CD14-positive monocyte (primary cell): ENCODE results near the gene LCMT2. TPM values are rescaled to one million over a fixed set of nuclear protein-coding genes. Genes with fewer than 3 reads are reported as not detected.

Source experiments
- DNase-seq, 3 donors: peaks; one replicate each; pipeline ENCODE4 v3.0.0-alpha.2; 2011 to 2022
- H2AFZ ChIP-seq: 2 replicates; pipeline ENCODE4 v1.6.0; 2012; ENCODE audit warnings: mild to moderate bottlenecking, low read depth, low read length, inconsistent platforms; ENCODE audit not compliant: insufficient read depth, poor library complexity, severe bottlenecking
- H3K27ac ChIP-seq, 2 donors: 1 replicate in 1 of 2; 2 replicates in 1 of 2; pipeline ENCODE4 v1.5.1; 2012 to 2013; ENCODE audit warnings: low read length in 2 of 2, control low read depth in 1 of 2, inconsistent platforms in 1 of 2, low read depth in 1 of 2, mild to moderate bottlenecking in 1 of 2
- H3K27me3 ChIP-seq, 2 donors: one replicate each; pipeline versions ENCODE4 v1.6.0 to v1.6.1; 2011 to 2013; ENCODE audit warnings: low read length in 2 of 2; ENCODE audit not compliant: control insufficient read depth in 2 of 2, insufficient read depth in 2 of 2
- H3K36me3 ChIP-seq, 2 donors: replicated peaks in 1 of 2; 1 replicate in 1 of 2; 2 replicates in 1 of 2; pipeline versions ENCODE4 v1.5.1 to v1.6.1; 2012 to 2013; ENCODE audit warnings: low read length in 2 of 2, control low read depth in 1 of 2, inconsistent platforms in 1 of 2, mild to moderate bottlenecking in 1 of 2; ENCODE audit not compliant: insufficient read depth in 2 of 2, control insufficient read depth in 1 of 2
- H3K4me1 ChIP-seq, 2 donors: 1 replicate in 1 of 2; 2 replicates in 1 of 2; pipeline versions ENCODE4 v1.5.1 to v1.6.1; 2012 to 2013; ENCODE audit warnings: low read length in 2 of 2, control low read depth in 1 of 2, inconsistent platforms in 1 of 2, mild to moderate bottlenecking in 1 of 2, moderate library complexity in 1 of 2; ENCODE audit not compliant: insufficient read depth in 2 of 2, control insufficient read depth in 1 of 2
- H3K4me2 ChIP-seq: replicated peaks from 2 replicates; pipeline ENCODE3; 2012; ENCODE audit warnings: low read length, moderate library complexity, mild to moderate bottlenecking; ENCODE audit not compliant: poor library complexity, severe bottlenecking; ENCODE audit errors: extremely low read depth
- H3K4me3 ChIP-seq, 3 experiments: fragments of 200-600 bp in 1 of 3; sonication (generic) in 1 of 3; replicated peaks in 1 of 3; 1 replicate in 2 of 3; 2 replicates in 1 of 3; pipeline ENCODE4 v1.5.1; 2011 to 2013; ENCODE audit warnings: low read length in 3 of 3, mild to moderate bottlenecking in 3 of 3, control low read depth in 2 of 3, low read depth in 2 of 3, inconsistent platforms in 1 of 3, moderate library complexity in 1 of 3
- H3K79me2 ChIP-seq: 2 replicates; pipeline ENCODE4 v1.6.0; 2012; ENCODE audit warnings: mild to moderate bottlenecking, control low read depth, inconsistent platforms, low read length, moderate library complexity; ENCODE audit not compliant: insufficient read depth
- H3K9ac ChIP-seq: 2 replicates; pipeline ENCODE4 v1.6.0; 2017; ENCODE audit warnings: low read length, mild to moderate bottlenecking; ENCODE audit not compliant: insufficient read depth, poor library complexity, severe bottlenecking
- H3K9me3 ChIP-seq, 2 donors: replicated peaks in 1 of 2; 1 replicate in 1 of 2; 2 replicates in 1 of 2; pipeline versions ENCODE4 v1.5.1 to v1.6.1; 2012 to 2013; ENCODE audit warnings: low read length in 2 of 2, control low read depth in 1 of 2; ENCODE audit not compliant: control insufficient read depth in 1 of 2, insufficient read depth in 1 of 2
- H4K20me1 ChIP-seq: 2 replicates; pipeline ENCODE4 v1.6.0; 2012; ENCODE audit warnings: mild to moderate bottlenecking, low read length, control low read depth, moderate library complexity; ENCODE audit not compliant: insufficient read depth
- H3K27ac Mint-ChIP-seq, 7 donors: one replicate each; pipeline ENCODE4 v1.8.0; 2020; ENCODE audit warnings: mild to moderate bottlenecking in 7 of 7, mixed read lengths in 7 of 7, moderate library complexity in 6 of 7, inconsistent platforms in 2 of 7
- H3K27me3 Mint-ChIP-seq, 3 donors: one replicate each; pipeline ENCODE4 v1.8.0; 2021 to 2022; ENCODE audit warnings: low read depth in 3 of 3, mild to moderate bottlenecking in 3 of 3, mixed read lengths in 3 of 3, moderate library complexity in 3 of 3, inconsistent platforms in 1 of 3
- H3K36me3 Mint-ChIP-seq, 2 donors: one replicate each; pipeline ENCODE4 v1.8.0; 2020; ENCODE audit warnings: mixed read lengths in 2 of 2, inconsistent platforms in 1 of 2, mild to moderate bottlenecking in 1 of 2
- H3K4me1 Mint-ChIP-seq: one replicate; pipeline ENCODE4 v1.8.0; 2020; ENCODE audit warnings: mild to moderate bottlenecking, mixed read lengths
- H3K4me3 Mint-ChIP-seq, 2 donors: one replicate each; pipeline ENCODE4 v1.8.0; 2020; ENCODE audit warnings: mild to moderate bottlenecking in 2 of 2, mixed read lengths in 2 of 2, moderate library complexity in 1 of 2
- H3K9me3 Mint-ChIP-seq, 7 donors: one replicate each; pipeline ENCODE4 v1.8.0; 2020 to 2022; ENCODE audit warnings: mixed read lengths in 7 of 7, mild to moderate bottlenecking in 6 of 7, moderate library complexity in 6 of 7, inconsistent platforms in 2 of 7
- CTCF ChIP-seq: fragments of 200-600 bp; IDR thresholded peaks from one replicate; pipeline ENCODE4 v1.8.0; 2022; ENCODE audit warnings: antibody characterized with exemption, mild to moderate bottlenecking
- WGBS: methylation state at CpG from one replicate; pipeline ENCODE4 v1.1.5; 2013; ENCODE audit warnings: missing lambda C conversion rate; ENCODE audit not compliant: insufficient coverage; 5-methylcytosine and 5-hydroxymethylcytosine counted together
- intact Hi-C, 2 donors: fragments of 100-400 bp; cut with micrococcal nuclease; formaldehyde crosslinking; loops; one replicate each; pipeline versions ENCODE4 v1.15.0 to v1.15.1; 2023
- polyA plus RNA-seq, 3 donors: library from polyadenylated mRNA; depleted of rRNA in 1 of 3; unstranded in 2 of 3; stranded (reverse) in 1 of 3; fragments of 300-500 nt in 2 of 3; fragments of >200 nt in 1 of 3; fragmentation: Illumina TruSeq in 2 of 3; gene quantifications; 1 replicate in 2 of 3; 2 replicates in 1 of 3; pipeline ENCODE4 v1.2.3, GENCODE V29; 2012 to 2021

LCMT2 gene
- polyA plus RNA-seq, 3 donors: 0.78 to 1.6 (median 1.4) TPM

GRCh38 chr15:43360821-43361220 is 30.4 kb upstream of the LCMT2 start:
- H3K4me2 ChIP-seq: no peak overlapping the region
- H3K4me1 Mint-ChIP-seq: peaks cover 19% of the 10 kb centered on the region
- H3K36me3 Mint-ChIP-seq: peaks cover 51 to 72% of the 10 kb centered on the region in 2 donors
- intact Hi-C loops: no loop called here
- H3K4me1 ChIP-seq: no peaks in the 10 kb centered on the region
- H3K27ac Mint-ChIP-seq: no peak overlapping the region
- no peak overlapping the region for H2AFZ ChIP-seq
- peaks cover 28 to 46% of the 10 kb centered on the region in 2 donors for H3K9me3 ChIP-seq
- H3K9me3 Mint-ChIP-seq: peaks cover 25 to 52% (median 44%) of the 10 kb centered on the region in 7 donors
- no peak for TF ChIP-seq CTCF
- no peak for DNase-seq
- H3K27me3 Mint-ChIP-seq: no peaks in the 10 kb centered on the region
- H3K36me3 ChIP-seq: peaks cover 40 to 63% of the 10 kb centered on the region in 2 donors
- H3K27me3 ChIP-seq: no peaks in the 10 kb centered on the region
- H3K79me2 ChIP-seq: peaks cover 5% of the 10 kb centered on the region
- no peak overlapping the region for H3K9ac ChIP-seq
- no peak overlapping the region for H3K4me3 Mint-ChIP-seq
- WGBS: 67% methylated on average over 3 of the region's 4 CpGs
- H3K4me3 ChIP-seq: peak overlapping the region in 1 of 3 experiments; percentile 40
- no peak overlapping the region for H3K27ac ChIP-seq
- no peaks in the 10 kb centered on the region for H4K20me1 ChIP-seq

GRCh38 chr15:43352693-43353382 is 22.5 kb upstream of the LCMT2 start:
- Mint-ChIP-seq H3K27me3 (no peaks in the 10 kb centered on the region), H3K36me3 (peaks cover 19 to 24% of the 10 kb centered on the region in 2 donors), H3K27ac (no peak overlapping the region), H3K9me3 (peaks cover 0 to 6% (median 0%) of the 10 kb centered on the region in 7 donors), H3K4me3 (no peak overlapping the region), H3K4me1 (peaks cover 6% of the 10 kb centered on the region)
- Histone ChIP-seq H3K4me3 (no peak overlapping the region), H2AFZ (no peak overlapping the region), H4K20me1 (no peaks in the 10 kb centered on the region), H3K27ac (no peak overlapping the region), H3K9ac (no peak overlapping the region), H3K36me3 (peaks cover 8 to 28% of the 10 kb centered on the region in 2 donors), H3K79me2 (no peaks in the 10 kb centered on the region), H3K27me3 (no peaks in the 10 kb centered on the region), H3K4me1 (no peaks in the 10 kb centered on the region), H3K4me2 (no peak overlapping the region), H3K9me3 (no peaks in the 10 kb centered on the region)
- WGBS: 93% methylated on average over 2 of the region's 2 CpGs
- intact Hi-C loops: no loop called here
- DNase-seq: no peak
- TF ChIP-seq CTCF: no peak
